ENCODE measurements around the gene SCN11A. TPM values are rescaled to one million over a fixed set of nuclear protein-coding genes. Genes with fewer than 3 reads are reported as not detected.

The SCN11A gene
- total and polyA plus RNA-seq, 9 of the 15 experiments (the other 6 are each of a cell fraction or from before 2014, with no cell fraction given), result 0.01 to 0.05 (median 0.04) TPM; not detected in 6

GRCh38 chr3:39051649-39052561, at the start of gene SCN11A, which contains the start of gene WDR48 (continued):
- no peak for TF ChIP-seq BRCA1 (IDR thresholded peaks at IDR 0.05)
- no peak for TF ChIP-seq BRCA1 (CRISPR knock-in tag; IDR thresholded peaks at IDR 0.05)
- no peak for TF ChIP-seq NFIX (CRISPR knock-in tag; IDR thresholded peaks at IDR 0.05; ENCODE audit: low read depth)
- no peak for TF ChIP-seq FUS (optimal IDR thresholded peaks at IDR 0.05; ENCODE audit: low read depth, low read length)
- TF ChIP-seq ZNF57 (CRISPR knock-in tag; IDR thresholded peaks at IDR 0.05), result 0 out of 2 replicates have a peak, but pooled peaks have one; percentile 49
- TF ChIP-seq, protein P1, sequence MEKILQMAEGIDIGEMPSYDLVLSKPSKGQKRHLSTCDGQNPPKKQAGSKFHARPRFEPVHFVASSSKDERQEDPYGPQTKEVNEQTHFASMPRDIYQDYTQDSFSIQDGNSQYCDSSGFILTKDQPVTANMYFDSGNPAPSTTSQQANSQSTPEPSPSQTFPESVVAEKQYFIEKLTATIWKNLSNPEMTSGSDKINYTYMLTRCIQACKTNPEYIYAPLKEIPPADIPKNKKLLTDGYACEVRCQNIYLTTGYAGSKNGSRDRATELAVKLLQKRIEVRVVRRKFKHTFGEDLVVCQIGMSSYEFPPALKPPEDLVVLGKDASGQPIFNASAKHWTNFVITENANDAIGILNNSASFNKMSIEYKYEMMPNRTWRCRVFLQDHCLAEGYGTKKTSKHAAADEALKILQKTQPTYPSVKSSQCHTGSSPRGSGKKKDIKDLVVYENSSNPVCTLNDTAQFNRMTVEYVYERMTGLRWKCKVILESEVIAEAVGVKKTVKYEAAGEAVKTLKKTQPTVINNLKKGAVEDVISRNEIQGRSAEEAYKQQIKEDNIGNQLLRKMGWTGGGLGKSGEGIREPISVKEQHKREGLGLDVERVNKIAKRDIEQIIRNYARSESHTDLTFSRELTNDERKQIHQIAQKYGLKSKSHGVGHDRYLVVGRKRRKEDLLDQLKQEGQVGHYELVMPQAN (IDR thresholded peaks at IDR 0.05; ENCODE audit: borderline replicate concordance), result peak; percentile 5; the same call in 1 of the 2 replicates
- TF ChIP-seq, protein P2, sequence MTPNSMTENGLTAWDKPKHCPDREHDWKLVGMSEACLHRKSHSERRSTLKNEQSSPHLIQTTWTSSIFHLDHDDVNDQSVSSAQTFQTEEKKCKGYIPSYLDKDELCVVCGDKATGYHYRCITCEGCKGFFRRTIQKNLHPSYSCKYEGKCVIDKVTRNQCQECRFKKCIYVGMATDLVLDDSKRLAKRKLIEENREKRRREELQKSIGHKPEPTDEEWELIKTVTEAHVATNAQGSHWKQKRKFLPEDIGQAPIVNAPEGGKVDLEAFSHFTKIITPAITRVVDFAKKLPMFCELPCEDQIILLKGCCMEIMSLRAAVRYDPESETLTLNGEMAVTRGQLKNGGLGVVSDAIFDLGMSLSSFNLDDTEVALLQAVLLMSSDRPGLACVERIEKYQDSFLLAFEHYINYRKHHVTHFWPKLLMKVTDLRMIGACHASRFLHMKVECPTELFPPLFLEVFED (CRISPR knock-in tag; conservative IDR thresholded peaks at IDR 0.05), result 0 out of 2 replicates have a peak, but pooled peaks have one; percentile 5
- no peak for TF ChIP-seq MEF2A (IDR thresholded peaks at IDR 0.05; ENCODE audit: control insufficient read depth, low read depth, low read length)
- 0 out of 2 replicates have a peak, but pooled peaks have one; percentile 19 for TF ChIP-seq HDGF (IDR thresholded peaks at IDR 0.05)
- TF ChIP-seq SREBF1 (IDR thresholded peaks at IDR 0.05; ENCODE audit: borderline replicate concordance, low read depth, low read length), result no peak
- no peak for TF ChIP-seq NFE2L1 (tag; IDR thresholded peaks at IDR 0.05; ENCODE audit: borderline replicate concordance, low read depth)
- TF ChIP-seq SP1 (CRISPR knock-in tag; IDR thresholded peaks at IDR 0.05), result peak; percentile 67
- no peak for TF ChIP-seq ZNF212 (CRISPR knock-in tag; IDR thresholded peaks at IDR 0.05)
- TF ChIP-seq, protein P3, sequence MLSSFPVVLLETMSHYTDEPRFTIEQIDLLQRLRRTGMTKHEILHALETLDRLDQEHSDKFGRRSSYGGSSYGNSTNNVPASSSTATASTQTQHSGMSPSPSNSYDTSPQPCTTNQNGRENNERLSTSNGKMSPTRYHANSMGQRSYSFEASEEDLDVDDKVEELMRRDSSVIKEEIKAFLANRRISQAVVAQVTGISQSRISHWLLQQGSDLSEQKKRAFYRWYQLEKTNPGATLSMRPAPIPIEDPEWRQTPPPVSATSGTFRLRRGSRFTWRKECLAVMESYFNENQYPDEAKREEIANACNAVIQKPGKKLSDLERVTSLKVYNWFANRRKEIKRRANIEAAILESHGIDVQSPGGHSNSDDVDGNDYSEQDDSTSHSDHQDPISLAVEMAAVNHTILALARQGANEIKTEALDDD (IDR thresholded peaks at IDR 0.05), result no peak; the same call in 1 of the 2 replicates
- no peak for TF ChIP-seq ATF2 (CRISPR knock-in tag; IDR thresholded peaks at IDR 0.05)
- TF ChIP-seq, protein P4, sequence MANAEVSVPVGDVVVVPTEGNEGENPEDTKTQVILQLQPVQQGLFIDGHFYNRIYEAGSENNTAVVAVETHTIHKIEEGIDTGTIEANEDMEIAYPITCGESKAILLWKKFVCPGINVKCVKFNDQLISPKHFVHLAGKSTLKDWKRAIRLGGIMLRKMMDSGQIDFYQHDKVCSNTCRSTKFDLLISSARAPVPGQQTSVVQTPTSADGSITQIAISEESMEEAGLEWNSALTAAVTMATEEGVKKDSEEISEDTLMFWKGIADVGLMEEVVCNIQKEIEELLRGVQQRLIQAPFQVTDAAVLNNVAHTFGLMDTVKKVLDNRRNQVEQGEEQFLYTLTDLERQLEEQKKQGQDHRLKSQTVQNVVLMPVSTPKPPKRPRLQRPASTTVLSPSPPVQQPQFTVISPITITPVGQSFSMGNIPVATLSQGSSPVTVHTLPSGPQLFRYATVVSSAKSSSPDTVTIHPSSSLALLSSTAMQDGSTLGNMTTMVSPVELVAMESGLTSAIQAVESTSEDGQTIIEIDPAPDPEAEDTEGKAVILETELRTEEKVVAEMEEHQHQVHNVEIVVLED (CRISPR knock-in tag; IDR thresholded peaks at IDR 0.05), result no peak
- no peak for TF ChIP-seq HOXB6 (CRISPR knock-in tag; IDR thresholded peaks at IDR 0.05; ENCODE audit: borderline replicate concordance)
- TF ChIP-seq RNF2 (IDR thresholded peaks at IDR 0.05), result no peak; the same call in 1 of the 2 replicates
- no peak for TF ChIP-seq ZSCAN29 (IDR thresholded peaks at IDR 0.05)
- no peak for TF ChIP-seq ZNF224 (CRISPR knock-in tag; IDR thresholded peaks at IDR 0.05)
- TF ChIP-seq BMI1 (IDR thresholded peaks at IDR 0.05; ENCODE audit: low read length), result no peak
